SK-N-SH treated with all-trans-retinoic acid at 6 μM for 48 hours (cell line): ENCODE results near the gene ECE1.

Source experiments
- ATAC-seq: fragments of 200-7000 bp; cut with Tn5 transposase; 3 replicates; pipeline ENCODE4 v1.9.1; 2020; ENCODE audit warnings: mild to moderate bottlenecking, moderate library complexity
- ARNTL ChIP-seq: fragments of 450-650 bp; formaldehyde crosslinking; IDR thresholded peaks from 2 replicates; pipeline ENCODE4 v1.5.0; 2020; ENCODE audit warnings: low read depth, mild to moderate bottlenecking, moderate library complexity, borderline replicate concordance
- BACH2 ChIP-seq: fragments of 250-450 bp; sonication (Bioruptor Pico); IDR thresholded peaks from 2 replicates; pipeline ENCODE4 v1.9.0; 2021; ENCODE audit warnings: mild to moderate bottlenecking, borderline replicate concordance
- CSDC2 ChIP-seq: fragments of 250-450 bp; sonication (Bioruptor Pico); IDR thresholded peaks from 2 replicates; pipeline ENCODE4 v1.5.0; 2020; ENCODE audit warnings: mild to moderate bottlenecking, moderate library complexity
- ESRRG ChIP-seq: fragments of 250-450 bp; sonication (Bioruptor Pico); IDR thresholded peaks from 2 replicates; pipeline ENCODE4 v1.6.1; 2021; ENCODE audit warnings: mild to moderate bottlenecking
- GLIS3 ChIP-seq: fragments of 250-450 bp; sonication (Bioruptor Pico); IDR thresholded peaks from 2 replicates; pipeline ENCODE4 v1.5.0; 2020; ENCODE audit warnings: mild to moderate bottlenecking, moderate library complexity
- ISL1 ChIP-seq: fragments of 250-450 bp; sonication (Bioruptor Pico); IDR thresholded peaks from 2 replicates; pipeline ENCODE4 v2.1.2; 2022; ENCODE audit warnings: mild to moderate bottlenecking, moderate library complexity
- PPARA ChIP-seq: fragments of 250-450 bp; sonication (Bioruptor Pico); IDR thresholded peaks from 2 replicates; pipeline ENCODE4 v1.5.0; 2020; ENCODE audit warnings: mild to moderate bottlenecking, borderline replicate concordance
- RARB ChIP-seq: fragments of 250-450 bp; sonication (Bioruptor Pico); IDR thresholded peaks from 2 replicates; pipeline ENCODE4 v1.8.0; 2021; ENCODE audit warnings: mild to moderate bottlenecking, moderate library complexity
- SNAI2 ChIP-seq: fragments of 250-450 bp; sonication (Bioruptor Pico); IDR thresholded peaks from 2 replicates; pipeline ENCODE4 v1.5.0; 2020; ENCODE audit warnings: mild to moderate bottlenecking, moderate library complexity
- TCF4 ChIP-seq: fragments of 250-450 bp; sonication (Bioruptor Pico); IDR thresholded peaks from 2 replicates; pipeline ENCODE4 v1.8.0; 2021; ENCODE audit warnings: mild to moderate bottlenecking, moderate library complexity, borderline replicate concordance
- TOX ChIP-seq: fragments of 250-450 bp; sonication (Bioruptor Pico); IDR thresholded peaks from 2 replicates; pipeline ENCODE4 v1.8.0; 2021; ENCODE audit warnings: mild to moderate bottlenecking, moderate library complexity, borderline replicate concordance
- ZC3H10 ChIP-seq: fragments of 250-450 bp; sonication (Bioruptor Pico); IDR thresholded peaks from 2 replicates; pipeline ENCODE4 v1.5.1; 2021; ENCODE audit warnings: mild to moderate bottlenecking, moderate library complexity
- ZFP3 ChIP-seq: fragments of 250-450 bp; sonication (Bioruptor Pico); IDR thresholded peaks from 2 replicates; pipeline ENCODE4 v1.5.0; 2020; ENCODE audit warnings: mild to moderate bottlenecking, moderate library complexity
- ZFP30 ChIP-seq: fragments of 450-650 bp; formaldehyde crosslinking; IDR thresholded peaks from 2 replicates; pipeline ENCODE4 v1.5.0; 2022; ENCODE audit warnings: mild to moderate bottlenecking, moderate library complexity
- ZNF565 ChIP-seq: fragments of 450-650 bp; formaldehyde crosslinking; conservative IDR thresholded peaks from 2 replicates; pipeline ENCODE4 v1.5.0; 2020; ENCODE audit warnings: low read depth, mild to moderate bottlenecking, moderate library complexity
- ZNF8 ChIP-seq: fragments of 450-650 bp; formaldehyde crosslinking; IDR thresholded peaks from 2 replicates; pipeline ENCODE4 v1.5.0; 2020; ENCODE audit warnings: mild to moderate bottlenecking, moderate library complexity
- TF ChIP-seq, protein P1 (sequence below): fragments of 250-450 bp; sonication (Bioruptor Pico); IDR thresholded peaks from 2 replicates; pipeline ENCODE4 v1.8.0; 2020; ENCODE audit warnings: mild to moderate bottlenecking, moderate library complexity, borderline replicate concordance
- TF ChIP-seq, protein P2 (sequence below): fragments of 250-450 bp; sonication (Bioruptor Pico); IDR thresholded peaks from 2 replicates; pipeline ENCODE4 v1.5.0; 2020; ENCODE audit warnings: mild to moderate bottlenecking, moderate library complexity
- TF ChIP-seq, protein P3 (sequence below): fragments of 250-450 bp; sonication (Bioruptor Pico); IDR thresholded peaks from 2 replicates; pipeline ENCODE4 v1.5.1; 2021; ENCODE audit warnings: mild to moderate bottlenecking, moderate library complexity

Gene ECE1

DNA sequence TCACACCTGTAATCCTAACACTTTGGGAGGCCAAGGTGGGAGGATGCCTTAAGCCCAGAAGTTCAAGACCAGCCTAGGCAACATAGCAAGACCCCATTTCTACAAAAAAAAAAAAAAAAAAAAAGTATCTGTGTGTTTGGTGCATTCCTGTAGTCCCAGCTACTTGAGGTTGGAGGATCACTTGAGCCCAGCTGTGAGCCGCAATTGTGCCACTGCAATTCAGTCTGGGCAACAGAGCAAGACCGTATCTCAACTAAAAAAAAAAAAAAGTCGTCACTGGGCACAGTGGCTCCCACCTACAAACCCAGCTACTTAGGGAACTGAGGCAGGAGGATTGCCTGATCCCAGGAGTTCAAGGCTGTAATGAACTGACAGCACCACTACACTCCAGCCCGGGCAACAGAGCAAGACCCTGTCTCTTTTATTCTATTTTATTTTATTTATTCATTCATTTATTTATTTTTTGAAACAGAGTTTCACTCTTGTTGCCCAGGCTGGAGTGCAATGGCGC lies 105.0 kb downstream of the ECE1 start:
- TF ChIP-seq BACH2 (CRISPR knock-in tag) (no peak), TCF4 (no peak), ZFP30 (CRISPR knock-in tag) (no peak), ZNF8 (no peak), ZNF565 (no peak), SNAI2 (CRISPR knock-in tag) (no peak), TOX (CRISPR knock-in tag) (no peak)
- TF ChIP-seq, protein P1, sequence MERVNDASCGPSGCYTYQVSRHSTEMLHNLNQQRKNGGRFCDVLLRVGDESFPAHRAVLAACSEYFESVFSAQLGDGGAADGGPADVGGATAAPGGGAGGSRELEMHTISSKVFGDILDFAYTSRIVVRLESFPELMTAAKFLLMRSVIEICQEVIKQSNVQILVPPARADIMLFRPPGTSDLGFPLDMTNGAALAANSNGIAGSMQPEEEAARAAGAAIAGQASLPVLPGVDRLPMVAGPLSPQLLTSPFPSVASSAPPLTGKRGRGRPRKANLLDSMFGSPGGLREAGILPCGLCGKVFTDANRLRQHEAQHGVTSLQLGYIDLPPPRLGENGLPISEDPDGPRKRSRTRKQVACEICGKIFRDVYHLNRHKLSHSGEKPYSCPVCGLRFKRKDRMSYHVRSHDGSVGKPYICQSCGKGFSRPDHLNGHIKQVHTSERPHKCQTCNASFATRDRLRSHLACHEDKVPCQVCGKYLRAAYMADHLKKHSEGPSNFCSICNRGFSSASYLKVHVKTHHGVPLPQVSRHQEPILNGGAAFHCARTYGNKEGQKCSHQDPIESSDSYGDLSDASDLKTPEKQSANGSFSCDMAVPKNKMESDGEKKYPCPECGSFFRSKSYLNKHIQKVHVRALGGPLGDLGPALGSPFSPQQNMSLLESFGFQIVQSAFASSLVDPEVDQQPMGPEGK, result no peak
- ATAC-seq, result no peak

DNA sequence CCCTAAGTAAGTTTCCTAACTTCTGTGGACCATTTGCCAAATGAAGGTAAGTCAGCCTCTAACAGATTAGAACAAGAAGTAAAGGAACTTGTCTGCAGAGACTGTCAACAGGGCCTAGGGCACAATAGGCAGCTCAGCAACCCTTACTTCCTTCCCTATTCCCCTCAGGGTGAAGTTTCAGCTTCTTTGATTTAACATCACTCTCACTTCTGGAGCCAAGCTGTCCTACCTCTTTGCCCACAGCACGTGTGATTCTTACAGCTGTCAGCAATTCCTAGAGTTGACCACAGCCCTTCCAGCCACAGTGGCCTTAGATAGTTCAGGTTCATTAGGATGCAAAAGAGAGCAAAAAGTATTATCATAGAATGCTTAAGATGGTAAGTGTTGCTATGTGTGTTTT lies 106.0 kb downstream of the ECE1 start:
- TF ChIP-seq ZNF8 (no peak), TOX (CRISPR knock-in tag) (no peak), PPARA (CRISPR knock-in tag) (no peak), ZNF565 (no peak), RARB (CRISPR knock-in tag) (no peak), ISL1 (CRISPR knock-in tag) (no peak), ZC3H10 (CRISPR knock-in tag) (no peak), ZFP30 (CRISPR knock-in tag) (no peak), BACH2 (CRISPR knock-in tag) (no peak)
- TF ChIP-seq, protein P2, sequence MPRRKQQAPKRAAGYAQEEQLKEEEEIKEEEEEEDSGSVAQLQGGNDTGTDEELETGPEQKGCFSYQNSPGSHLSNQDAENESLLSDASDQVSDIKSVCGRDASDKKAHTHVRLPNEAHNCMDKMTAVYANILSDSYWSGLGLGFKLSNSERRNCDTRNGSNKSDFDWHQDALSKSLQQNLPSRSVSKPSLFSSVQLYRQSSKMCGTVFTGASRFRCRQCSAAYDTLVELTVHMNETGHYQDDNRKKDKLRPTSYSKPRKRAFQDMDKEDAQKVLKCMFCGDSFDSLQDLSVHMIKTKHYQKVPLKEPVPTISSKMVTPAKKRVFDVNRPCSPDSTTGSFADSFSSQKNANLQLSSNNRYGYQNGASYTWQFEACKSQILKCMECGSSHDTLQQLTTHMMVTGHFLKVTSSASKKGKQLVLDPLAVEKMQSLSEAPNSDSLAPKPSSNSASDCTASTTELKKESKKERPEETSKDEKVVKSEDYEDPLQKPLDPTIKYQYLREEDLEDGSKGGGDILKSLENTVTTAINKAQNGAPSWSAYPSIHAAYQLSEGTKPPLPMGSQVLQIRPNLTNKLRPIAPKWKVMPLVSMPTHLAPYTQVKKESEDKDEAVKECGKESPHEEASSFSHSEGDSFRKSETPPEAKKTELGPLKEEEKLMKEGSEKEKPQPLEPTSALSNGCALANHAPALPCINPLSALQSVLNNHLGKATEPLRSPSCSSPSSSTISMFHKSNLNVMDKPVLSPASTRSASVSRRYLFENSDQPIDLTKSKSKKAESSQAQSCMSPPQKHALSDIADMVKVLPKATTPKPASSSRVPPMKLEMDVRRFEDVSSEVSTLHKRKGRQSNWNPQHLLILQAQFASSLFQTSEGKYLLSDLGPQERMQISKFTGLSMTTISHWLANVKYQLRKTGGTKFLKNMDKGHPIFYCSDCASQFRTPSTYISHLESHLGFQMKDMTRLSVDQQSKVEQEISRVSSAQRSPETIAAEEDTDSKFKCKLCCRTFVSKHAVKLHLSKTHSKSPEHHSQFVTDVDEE (CRISPR knock-in tag), result no peak
- TF ChIP-seq, protein P1, result no peak
- TF ChIP-seq, protein P3, sequence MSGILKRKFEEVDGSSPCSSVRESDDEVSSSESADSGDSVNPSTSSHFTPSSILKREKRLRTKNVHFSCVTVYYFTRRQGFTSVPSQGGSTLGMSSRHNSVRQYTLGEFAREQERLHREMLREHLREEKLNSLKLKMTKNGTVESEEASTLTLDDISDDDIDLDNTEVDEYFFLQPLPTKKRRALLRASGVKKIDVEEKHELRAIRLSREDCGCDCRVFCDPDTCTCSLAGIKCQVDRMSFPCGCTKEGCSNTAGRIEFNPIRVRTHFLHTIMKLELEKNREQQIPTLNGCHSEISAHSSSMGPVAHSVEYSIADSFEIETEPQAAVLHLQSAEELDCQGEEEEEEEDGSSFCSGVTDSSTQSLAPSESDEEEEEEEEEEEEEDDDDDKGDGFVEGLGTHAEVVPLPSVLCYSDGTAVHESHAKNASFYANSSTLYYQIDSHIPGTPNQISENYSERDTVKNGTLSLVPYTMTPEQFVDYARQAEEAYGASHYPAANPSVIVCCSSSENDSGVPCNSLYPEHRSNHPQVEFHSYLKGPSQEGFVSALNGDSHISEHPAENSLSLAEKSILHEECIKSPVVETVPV (CRISPR knock-in tag), result no peak
- TF ChIP-seq, all 23 proteins: peak for 0
- no peak for ATAC-seq

DNA sequence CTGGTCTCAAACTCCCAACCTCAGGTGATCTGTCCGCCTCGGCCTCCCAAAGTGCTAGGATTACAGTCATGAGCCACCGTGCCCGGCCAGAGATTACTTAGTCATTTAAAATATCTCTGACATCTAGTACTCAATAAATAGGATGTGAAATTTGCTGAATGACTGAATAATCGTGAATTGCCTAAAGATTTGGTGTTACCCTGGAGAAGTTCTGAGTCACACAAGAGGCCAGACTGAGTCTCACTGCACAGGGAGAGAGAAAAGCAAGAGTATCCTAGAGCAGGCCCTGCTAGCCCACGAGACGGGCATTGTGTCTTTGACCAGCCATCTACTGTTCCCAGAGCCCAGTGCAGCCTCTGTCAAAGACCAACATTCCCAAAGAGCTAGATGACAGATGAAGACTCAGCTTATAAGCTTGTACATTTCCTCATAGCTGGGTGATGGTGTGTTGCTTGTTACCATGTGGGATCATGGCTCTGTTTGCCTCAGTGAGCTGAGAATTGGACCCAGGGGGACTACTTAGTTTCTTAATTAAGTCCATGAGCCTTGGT lies 108.0 kb downstream of the ECE1 start:
- no peak for ATAC-seq
- TF ChIP-seq BACH2 (CRISPR knock-in tag) (no peak), ZNF8 (no peak), ZC3H10 (CRISPR knock-in tag) (no peak), TCF4 (no peak), ZNF565 (no peak), TOX (CRISPR knock-in tag) (no peak), ARNTL (CRISPR knock-in tag) (no peak), ZFP3 (CRISPR knock-in tag) (no peak), CSDC2 (CRISPR knock-in tag) (no peak), GLIS3 (no peak), ISL1 (CRISPR knock-in tag) (no peak), ESRRG (CRISPR knock-in tag) (no peak), PPARA (CRISPR knock-in tag) (no peak), RARB (CRISPR knock-in tag) (no peak), ZFP30 (CRISPR knock-in tag) (no peak)
- TF ChIP-seq, protein P2 (CRISPR knock-in tag), result no peak
- TF ChIP-seq, protein P3 (CRISPR knock-in tag), result no peak
- TF ChIP-seq, protein P1, result no peak
